Vagina (tissue), 2 donors: ENCODE results near the gene PTPRD. TPM values are rescaled to one million over a fixed set of nuclear protein-coding genes. Genes with fewer than 3 reads are reported as not detected.

Source experiments
- DNase-seq, 2 donors: peaks; one replicate each; pipeline ENCODE4 v3.0.0-alpha.2; 2017; ENCODE audit errors: extremely low spot score in 2 of 2
- H3K27ac ChIP-seq: fragments of 200-600 bp; sonication (generic); one replicate; pipeline ENCODE4 v1.5.1; 2019
- H3K27me3 ChIP-seq: fragments of 200-600 bp; sonication (generic); one replicate; pipeline ENCODE4 v1.5.1; 2019
- H3K36me3 ChIP-seq, 2 donors: fragments of 200-600 bp; sonication (generic); one replicate each; pipeline ENCODE4 v1.5.1; 2017 to 2019
- H3K4me1 ChIP-seq: fragments of 200-600 bp; sonication (generic); one replicate; pipeline ENCODE4 v1.5.1; 2019
- H3K4me3 ChIP-seq, 2 donors: fragments of 200-600 bp; sonication (generic); 1 replicate in 1 of 2; 2 replicates in 1 of 2; pipeline ENCODE4 v1.5.1; 2016 to 2019
- H3K9me3 ChIP-seq: fragments of 200-600 bp; sonication (generic); one replicate; pipeline ENCODE4 v1.5.1; 2019
- POLR2A ChIP-seq, 2 donors: fragments of 450-650 bp; IDR thresholded peaks; one replicate each; pipeline ENCODE4 v1.6.1; 2017; ENCODE audit warnings: antibody characterized with exemption in 2 of 2, mild to moderate bottlenecking in 2 of 2, moderate library complexity in 2 of 2
- POLR2AphosphoS5 ChIP-seq, 2 donors: sonication (generic); formaldehyde crosslinking; IDR thresholded peaks; one replicate each; pipeline ENCODE4 v1.9.0; 2017; ENCODE audit warnings: antibody characterized with exemption in 2 of 2, mild to moderate bottlenecking in 2 of 2, low read depth in 1 of 2; ENCODE audit not compliant: insufficient read depth in 1 of 2
- intact Hi-C: fragments of 100-400 bp; cut with DNase I; formaldehyde crosslinking; loops from one replicate; pipeline ENCODE4 v1.15.1; 2023
- total RNA-seq: library from RNA; depleted of rRNA; stranded (reverse); fragments of >200 nt; gene quantifications from one replicate; pipeline ENCODE4 v1.2.3, GENCODE V29; 2016
- TF ChIP-seq, protein P1 (sequence below), 3 experiments: fragments of 450-650 bp in 2 of 3; fragments of 200-600 bp in 1 of 3; sonication (generic) in 1 of 3; IDR thresholded peaks; one replicate each; pipeline ENCODE4 v1.5.1; 2017 to 2019; ENCODE audit warnings: antibody characterized with exemption in 3 of 3, mild to moderate bottlenecking in 2 of 3, moderate library complexity in 2 of 3

Gene PTPRD
- total RNA-seq, 1 donor from 2014 or later = 10.3 TPM

DNA sequence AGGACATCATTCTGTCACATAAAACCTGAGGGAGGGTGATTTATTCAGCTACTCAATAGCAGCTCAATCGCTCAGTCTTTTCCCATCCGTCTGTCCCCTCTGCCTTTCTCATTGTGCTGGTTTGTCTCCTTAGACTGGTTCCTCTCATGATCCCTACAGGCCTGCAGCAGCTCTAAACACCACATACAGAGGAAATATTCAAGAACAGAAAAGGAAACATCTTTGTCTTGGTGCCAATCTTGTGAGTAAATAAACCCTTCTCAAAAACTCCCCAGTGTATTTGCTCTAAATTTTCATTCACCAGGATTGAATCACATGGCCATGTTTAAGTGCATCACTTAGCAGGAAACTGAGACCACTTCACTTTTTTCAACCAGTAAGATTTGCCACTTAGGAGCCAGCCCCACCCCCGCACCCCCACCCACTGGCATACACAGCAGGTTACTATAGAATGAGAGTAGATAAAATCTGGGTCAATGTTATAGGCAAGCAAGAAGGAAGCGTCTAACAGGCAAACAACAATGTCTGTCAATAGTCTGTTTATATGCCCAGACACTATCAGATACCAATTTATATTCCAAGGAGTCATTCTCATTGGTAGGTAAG is 1917.7 kb downstream of the PTPRD start:
- Histone ChIP-seq H3K27me3 (no peaks in the 10 kb centered on the region), H3K4me3 (no peak overlapping the region), H3K4me1 (no peaks in the 10 kb centered on the region), H3K9me3 (no peaks in the 10 kb centered on the region), H3K36me3 (no peaks in the 10 kb centered on the region), H3K27ac (no peak overlapping the region)
- no peak for TF ChIP-seq POLR2AphosphoS5 (IDR thresholded peaks at IDR 0.05; ENCODE audit: insufficient read depth in 1 of 2, low read depth in 1 of 2)
- TF ChIP-seq, protein P1, sequence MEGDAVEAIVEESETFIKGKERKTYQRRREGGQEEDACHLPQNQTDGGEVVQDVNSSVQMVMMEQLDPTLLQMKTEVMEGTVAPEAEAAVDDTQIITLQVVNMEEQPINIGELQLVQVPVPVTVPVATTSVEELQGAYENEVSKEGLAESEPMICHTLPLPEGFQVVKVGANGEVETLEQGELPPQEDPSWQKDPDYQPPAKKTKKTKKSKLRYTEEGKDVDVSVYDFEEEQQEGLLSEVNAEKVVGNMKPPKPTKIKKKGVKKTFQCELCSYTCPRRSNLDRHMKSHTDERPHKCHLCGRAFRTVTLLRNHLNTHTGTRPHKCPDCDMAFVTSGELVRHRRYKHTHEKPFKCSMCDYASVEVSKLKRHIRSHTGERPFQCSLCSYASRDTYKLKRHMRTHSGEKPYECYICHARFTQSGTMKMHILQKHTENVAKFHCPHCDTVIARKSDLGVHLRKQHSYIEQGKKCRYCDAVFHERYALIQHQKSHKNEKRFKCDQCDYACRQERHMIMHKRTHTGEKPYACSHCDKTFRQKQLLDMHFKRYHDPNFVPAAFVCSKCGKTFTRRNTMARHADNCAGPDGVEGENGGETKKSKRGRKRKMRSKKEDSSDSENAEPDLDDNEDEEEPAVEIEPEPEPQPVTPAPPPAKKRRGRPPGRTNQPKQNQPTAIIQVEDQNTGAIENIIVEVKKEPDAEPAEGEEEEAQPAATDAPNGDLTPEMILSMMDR (IDR thresholded peaks at IDR 0.05) = no peak
- TF ChIP-seq POLR2A (IDR thresholded peaks at IDR 0.05) = no peak
- DNase-seq = no peak
- intact Hi-C loops = no loop called here

DNA sequence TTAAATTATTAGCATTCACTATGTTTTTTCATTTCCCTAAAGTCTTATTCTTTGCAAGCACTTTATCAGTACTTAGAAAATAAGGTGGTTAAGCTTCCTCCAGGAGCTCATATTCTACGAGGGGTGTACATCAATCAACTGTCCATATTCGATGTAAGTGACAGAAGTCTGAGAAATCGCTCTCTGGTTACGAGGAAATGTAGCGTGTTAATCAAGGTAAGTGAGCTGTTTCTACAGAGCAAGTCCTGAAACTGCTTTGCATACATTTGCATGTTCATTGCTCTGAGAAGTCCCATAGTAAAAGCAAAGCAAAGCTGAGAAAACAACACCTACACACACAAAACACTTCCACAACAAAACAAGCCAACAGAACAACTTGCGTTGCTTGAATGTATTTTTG is 1919.3 kb downstream of the PTPRD start:
- Histone ChIP-seq H3K36me3 (no peaks in the 10 kb centered on the region), H3K4me3 (no peak overlapping the region), H3K4me1 (no peaks in the 10 kb centered on the region), H3K9me3 (no peaks in the 10 kb centered on the region), H3K27ac (no peak overlapping the region), H3K27me3 (no peaks in the 10 kb centered on the region)
- TF ChIP-seq, protein P1 (IDR thresholded peaks at IDR 0.05) = no peak
- no peak for TF ChIP-seq POLR2AphosphoS5 (IDR thresholded peaks at IDR 0.05; ENCODE audit: insufficient read depth in 1 of 2, low read depth in 1 of 2)
- no peak for TF ChIP-seq POLR2A (IDR thresholded peaks at IDR 0.05)
- intact Hi-C loops = no loop called here
- DNase-seq = no peak

DNA sequence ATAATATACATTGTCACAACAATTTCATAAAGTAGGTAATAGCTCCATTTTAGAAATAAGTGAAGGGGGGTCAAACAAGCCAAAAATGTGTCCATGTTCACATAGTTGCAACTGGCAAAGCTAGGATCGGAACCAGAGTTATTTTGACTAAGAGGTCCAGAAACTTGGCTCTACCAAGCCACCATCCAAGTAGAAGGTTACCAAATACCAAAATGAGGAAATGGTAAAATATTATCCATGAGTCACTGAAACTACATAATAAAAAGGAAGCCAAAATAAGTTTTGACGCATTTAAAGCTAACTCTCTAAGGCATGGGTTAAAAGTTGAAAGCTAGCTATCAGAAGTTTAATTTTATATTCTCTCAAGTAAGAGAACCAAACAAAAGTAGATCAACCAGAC is 1926.3 kb downstream of the PTPRD start:
- no peak for DNase-seq
- H3K36me3 ChIP-seq = no peaks in the 10 kb centered on the region
- intact Hi-C loops = no loop called here

DNA sequence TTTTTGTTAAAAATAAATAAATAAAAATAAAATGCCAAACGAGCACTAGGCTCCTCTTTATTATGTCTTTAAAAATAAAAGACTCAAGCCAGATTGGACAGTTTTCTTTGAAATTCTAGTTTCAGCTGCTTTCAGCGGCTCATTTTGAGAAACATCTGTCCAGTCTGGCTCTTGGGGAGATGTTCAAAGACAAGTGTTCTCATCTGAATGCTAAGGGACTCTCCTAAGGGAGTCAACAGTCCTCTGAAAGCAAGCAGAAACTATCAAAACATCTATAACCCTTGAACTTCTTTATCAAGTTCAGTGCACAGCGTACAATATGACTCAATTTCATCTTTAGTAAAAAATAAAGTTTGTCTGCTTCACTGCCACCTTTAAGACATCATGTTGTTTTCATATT is 1927.0 kb downstream of the PTPRD start:
- intact Hi-C loops = no loop called here

More for the DNA sequence above, 1926.3 kb downstream of the PTPRD start:
- TF ChIP-seq, protein P1 (IDR thresholded peaks at IDR 0.05) = no peak
- TF ChIP-seq POLR2A (IDR thresholded peaks at IDR 0.05) (no peak), POLR2AphosphoS5 (IDR thresholded peaks at IDR 0.05; ENCODE audit: insufficient read depth in 1 of 2, low read depth in 1 of 2) (no peak)
- Histone ChIP-seq H3K9me3 (no peaks in the 10 kb centered on the region), H3K27me3 (no peaks in the 10 kb centered on the region), H3K27ac (no peak overlapping the region), H3K4me1 (no peaks in the 10 kb centered on the region), H3K4me3 (no peak overlapping the region)

More for the DNA sequence above, 1927.0 kb downstream of the PTPRD start:
- Histone ChIP-seq H3K9me3 (no peaks in the 10 kb centered on the region), H3K27me3 (no peaks in the 10 kb centered on the region), H3K36me3 (no peaks in the 10 kb centered on the region), H3K4me3 (no peak overlapping the region), H3K4me1 (no peaks in the 10 kb centered on the region), H3K27ac (no peak overlapping the region)
- TF ChIP-seq POLR2A (IDR thresholded peaks at IDR 0.05) (no peak), POLR2AphosphoS5 (IDR thresholded peaks at IDR 0.05; ENCODE audit: insufficient read depth in 1 of 2, low read depth in 1 of 2) (no peak)
- TF ChIP-seq, protein P1 (IDR thresholded peaks at IDR 0.05) = no peak
- no peak for DNase-seq
